ENCODE results near the gene TMEM38A.
A peak's percentile ranks its signal among the peaks of the same experiment; 100 is the strongest.
"Not testable (repeated sequence)": the region's sequence is repeated elsewhere in the genome, so short reads cannot be mapped to it uniquely, and the experiment has no call there.

Gene TMEM38A

DNA sequence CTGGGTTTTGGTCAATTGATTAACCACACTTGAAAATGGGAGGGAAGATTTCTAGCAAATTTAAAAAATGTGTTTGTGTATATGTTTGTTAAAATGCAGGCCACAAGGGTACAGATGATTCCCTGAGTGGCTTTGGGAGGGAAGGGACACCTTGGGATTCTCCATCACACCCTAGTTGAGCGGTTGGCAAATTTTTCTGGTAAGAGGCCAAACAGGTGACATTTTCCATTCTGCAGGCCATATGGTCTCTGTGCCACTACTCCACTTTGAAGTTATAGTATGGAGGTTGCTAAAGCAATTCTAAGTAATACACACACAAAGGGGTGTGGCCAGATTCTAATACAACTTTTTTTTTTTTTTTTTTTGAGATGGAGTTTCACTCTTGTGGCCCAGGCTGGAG is 20.0 kb upstream of the TMEM38A start:
- no peak for DNase-seq

DNA sequence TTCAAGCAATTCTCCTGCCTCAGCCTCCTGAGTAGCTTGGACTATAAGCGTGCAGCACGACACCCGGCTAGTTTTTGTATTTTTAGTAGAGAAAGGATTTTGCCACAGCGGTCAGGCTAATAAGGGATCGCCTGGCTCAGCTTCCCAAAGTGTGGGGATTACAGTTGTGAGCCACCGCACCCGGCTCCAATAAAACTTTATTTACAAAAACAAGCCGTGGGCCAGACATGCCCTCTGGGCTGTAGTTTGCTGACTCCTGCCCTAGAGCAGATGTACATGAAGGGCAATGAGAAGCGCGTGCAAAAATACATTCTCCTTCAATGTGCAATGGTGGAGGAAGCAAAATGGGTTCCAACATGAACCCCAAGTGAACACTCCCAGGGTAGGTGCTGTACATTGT is 19.2 kb upstream of the TMEM38A start:
- DNase-seq: no peak

GRCh38 chr19:16645140-16645539 is 15.8 kb upstream of the TMEM38A start:
- no peak for DNase-seq

DNA sequence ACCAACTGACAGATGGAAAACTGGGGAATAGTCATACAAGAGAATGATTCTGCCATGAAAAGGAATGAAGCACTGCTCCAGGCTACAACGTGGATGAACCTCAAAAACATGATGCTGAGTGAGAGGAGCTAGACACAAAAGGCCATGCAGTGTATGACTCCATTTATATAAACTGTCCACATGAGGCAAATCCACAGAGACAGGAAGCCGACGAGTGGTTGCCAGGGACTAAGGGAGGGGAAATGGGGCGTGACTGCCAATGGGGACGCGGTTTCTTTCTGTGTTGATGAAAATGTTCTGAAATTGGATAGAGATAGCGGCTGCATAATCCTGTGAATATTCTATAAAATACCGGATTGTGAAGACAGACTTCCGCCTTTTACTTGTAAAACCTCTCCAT is 11.2 kb upstream of the TMEM38A start:
- DNase-seq: no peak

- no peak for DNase-seq
Measured at GRCh38 chr19:16650821-16651220, 10.1 kb upstream of the TMEM38A start.

DNA sequence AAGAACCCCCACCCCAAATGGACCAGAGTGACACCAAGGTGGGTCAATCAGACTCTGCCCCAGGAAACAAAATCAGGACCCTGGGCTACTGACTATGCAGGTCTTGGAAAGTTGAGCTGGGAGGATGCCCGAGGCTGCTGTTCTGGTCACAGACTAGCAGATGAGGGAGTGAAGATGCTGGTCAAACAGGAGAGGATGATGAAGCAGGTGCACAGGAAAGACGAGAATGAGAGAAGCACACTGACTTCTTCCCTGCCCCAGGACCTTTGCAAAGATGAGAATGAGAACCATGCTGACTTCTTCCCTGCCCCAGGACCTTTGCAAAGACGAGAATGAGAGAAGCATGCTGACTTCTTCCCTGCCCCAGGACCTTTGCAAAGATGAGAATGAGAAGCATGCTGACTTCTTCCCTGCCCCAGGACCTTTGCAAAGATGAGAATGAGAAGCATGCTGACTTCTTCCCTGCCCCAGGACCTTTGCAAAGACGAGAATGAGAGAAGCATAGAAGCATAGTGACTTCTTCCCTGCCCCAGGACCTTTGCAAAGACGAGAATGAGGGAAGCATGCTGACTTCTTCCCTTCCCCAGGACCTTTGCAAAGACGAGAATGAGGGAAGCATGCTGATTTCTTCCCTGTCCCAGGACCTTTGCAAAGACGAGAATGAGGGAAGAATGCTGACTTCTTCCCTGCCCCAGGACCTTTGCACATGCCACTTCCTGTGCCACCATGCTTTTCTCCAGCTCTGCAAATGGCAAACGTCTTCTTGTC is 9.3 kb upstream of the TMEM38A start:
- not testable (repeated sequence) for DNase-seq

DNA sequence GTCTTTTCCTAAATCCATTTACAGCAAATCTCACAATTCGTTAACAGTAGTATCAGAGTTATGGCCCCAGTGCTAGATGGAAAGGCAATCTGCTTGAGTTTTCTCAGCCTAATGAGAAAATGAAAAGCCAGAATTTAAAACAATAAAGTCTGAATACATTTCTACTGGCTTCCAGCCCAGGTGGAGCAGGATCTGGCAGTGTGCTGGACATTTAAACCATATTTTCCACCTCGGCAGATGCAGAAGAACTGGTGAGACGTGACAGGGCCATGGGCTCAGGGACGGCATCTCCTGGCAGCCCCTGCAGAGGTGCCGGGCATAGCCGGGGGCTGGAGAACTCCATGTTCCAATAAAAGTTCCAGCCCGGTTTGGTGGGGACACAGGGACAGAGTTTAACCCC is 8.1 kb upstream of the TMEM38A start:
- DNase-seq: no peak

DNA sequence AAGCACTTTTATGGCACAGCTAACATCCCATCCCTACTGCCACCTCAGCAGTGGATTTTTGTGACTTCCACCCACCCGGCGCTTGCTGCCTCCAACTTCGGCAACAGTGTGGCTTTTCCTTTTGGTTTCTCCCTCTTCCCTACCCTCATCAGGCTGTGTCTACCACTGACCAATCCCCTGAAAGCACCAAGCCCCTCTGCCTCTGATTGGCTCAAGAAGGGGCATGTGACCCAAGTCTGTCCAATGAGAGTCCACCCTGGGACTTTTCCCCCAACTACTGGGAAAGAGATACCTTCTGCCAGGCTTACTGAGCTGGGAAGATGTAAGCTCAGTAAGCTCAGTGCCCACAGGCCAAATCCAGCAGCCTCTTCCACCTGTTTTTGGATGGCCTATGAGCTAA is 6.8 kb upstream of the TMEM38A start:
- no peak for DNase-seq

- DNase-seq: no peak
Measured at GRCh38 chr19:16654627-16655026, 6.3 kb upstream of the TMEM38A start.

DNA sequence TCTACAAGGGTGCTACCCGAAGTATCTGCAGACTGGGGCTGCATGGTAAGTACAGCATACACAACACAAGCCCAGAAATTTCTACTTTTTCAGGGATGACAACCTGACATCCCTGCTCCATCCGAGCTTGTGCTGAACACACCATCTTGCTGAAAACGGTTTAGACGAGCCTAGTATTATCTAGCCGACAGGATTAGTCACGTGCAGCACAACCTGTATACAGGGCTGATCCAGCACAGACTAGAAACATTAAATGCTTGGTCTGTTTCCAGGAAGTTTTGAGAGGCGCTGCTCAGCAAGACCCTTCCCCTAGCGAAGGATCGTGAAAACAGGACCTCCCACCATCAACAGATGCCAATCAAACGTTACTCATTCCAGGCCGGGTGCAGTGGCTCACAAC is 5.2 kb upstream of the TMEM38A start:
- no peak for DNase-seq

DNA sequence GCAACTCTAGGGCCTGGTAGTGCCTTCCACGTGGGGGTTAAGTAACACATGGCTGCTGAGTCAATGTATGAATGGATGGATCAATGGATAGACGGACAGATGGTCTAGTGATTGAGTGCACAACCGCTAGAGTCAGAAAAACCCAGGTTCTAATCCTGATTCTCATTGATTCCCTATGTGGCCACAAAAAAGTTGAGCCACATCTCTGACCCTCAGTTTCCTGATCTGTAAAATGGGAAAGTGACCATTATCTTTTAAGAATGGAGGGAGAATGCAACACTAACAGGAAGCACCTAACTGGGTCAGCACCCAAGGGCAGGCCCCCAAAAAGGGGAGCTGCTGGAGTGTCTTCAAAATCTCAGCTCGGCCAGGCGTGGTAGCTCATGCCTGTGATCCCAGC is 3.6 kb upstream of the TMEM38A start:
- no peak for DNase-seq

DNA sequence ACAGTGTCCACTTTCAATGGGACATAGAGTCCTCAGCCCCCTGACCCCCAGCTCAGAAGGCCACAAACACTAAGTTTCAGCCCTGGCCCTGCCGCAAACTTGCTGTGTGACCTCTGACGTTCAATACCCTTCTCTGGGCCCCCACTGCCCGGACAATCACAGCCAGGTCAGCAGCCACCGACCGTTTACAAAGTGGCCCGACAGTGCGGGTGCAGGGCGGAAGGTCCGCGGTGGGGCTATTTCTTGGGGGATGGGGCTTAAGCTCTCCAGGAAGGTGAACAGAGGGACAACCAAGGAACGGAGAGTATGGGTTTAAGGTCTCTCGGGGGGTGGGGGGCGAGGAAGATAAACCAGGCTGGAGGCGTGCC is 1.5 kb upstream of the TMEM38A start:
- DNase-seq: no peak

DNA sequence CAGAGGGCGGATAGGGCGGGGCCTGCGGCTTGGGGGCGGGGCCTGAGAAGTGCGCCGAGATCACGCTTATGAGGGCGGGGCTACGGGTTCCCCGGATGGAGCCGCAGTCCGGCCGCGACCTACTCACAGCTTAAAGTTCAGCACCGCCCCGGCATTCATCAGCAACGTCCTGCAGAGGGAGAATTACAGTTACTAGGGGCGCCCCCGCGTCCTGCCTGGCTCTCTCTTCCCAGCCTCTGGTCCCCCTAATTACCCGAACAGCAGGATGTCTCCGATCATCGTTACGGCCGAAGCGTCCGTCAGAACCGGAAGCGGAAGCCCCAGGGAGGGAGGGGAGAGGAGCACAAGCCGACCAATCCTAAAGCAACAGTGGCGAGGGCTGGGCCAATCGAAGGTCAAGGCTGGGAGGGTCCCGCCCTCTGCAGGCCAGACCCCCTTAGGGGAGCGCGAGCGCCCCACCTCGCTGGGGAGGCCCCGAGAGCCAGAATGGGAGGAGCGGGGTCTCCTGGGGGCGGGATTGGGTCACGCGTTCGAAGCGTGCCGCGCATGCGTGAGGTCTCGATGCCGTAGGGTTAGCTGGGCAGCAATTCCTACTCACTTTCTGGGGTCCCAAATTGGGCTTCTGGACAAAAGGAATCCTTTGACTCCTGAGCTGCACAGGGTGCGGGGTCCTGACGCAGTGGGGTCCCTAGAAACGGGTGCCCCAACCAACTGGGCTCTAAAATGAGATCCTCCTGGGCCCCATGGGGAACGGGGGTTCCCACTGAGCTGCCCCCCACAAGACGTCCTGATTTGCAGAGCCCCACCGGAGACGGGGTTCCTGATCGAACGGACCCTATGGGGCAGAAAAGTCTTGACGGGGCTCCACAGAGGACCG is 869 bp upstream of the TMEM38A start, which contains the start of gene SMIM7:
SMIM7 (minus strand) TSS at position 313 of the 877 bp plus-strand sequence; CDS start at position 279, 34 bp downstream.
- peak; percentile 96 for DNase-seq

GRCh38 chr19:16661480-16662034 is 618 bp downstream of the TMEM38A start:
- no peak for DNase-seq

DNA sequence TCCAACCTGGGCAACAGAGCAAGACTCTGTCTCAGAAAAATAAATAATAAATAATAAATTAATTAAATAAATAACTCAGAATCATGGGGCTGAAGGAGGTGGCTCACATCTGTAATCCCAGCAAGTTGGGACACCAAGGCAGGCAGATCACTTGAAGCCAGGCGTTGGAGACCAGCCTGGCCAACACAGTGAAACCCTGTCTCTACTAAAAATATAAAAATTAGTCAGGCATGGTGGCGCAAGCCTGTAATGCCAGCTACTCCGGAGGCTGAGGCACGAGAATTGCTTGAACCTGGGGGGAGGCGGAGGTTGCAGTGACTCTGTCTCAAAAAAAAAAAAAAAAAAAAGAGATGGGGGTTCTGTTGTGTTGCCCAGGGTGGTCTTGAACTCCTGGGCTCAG is 7.2 kb downstream of the TMEM38A start:
- DNase-seq: no peak

GRCh38 chr19:16668702-16669101 is 7.8 kb downstream of the TMEM38A start:
- DNase-seq: not testable (repeated sequence)

GRCh38 chr19:16670291-16670690 is 9.4 kb downstream of the TMEM38A start:
- DNase-seq: no peak

- DNase-seq: no peak
Measured at GRCh38 chr19:16671652-16672274, 10.8 kb downstream of the TMEM38A start.

DNA sequence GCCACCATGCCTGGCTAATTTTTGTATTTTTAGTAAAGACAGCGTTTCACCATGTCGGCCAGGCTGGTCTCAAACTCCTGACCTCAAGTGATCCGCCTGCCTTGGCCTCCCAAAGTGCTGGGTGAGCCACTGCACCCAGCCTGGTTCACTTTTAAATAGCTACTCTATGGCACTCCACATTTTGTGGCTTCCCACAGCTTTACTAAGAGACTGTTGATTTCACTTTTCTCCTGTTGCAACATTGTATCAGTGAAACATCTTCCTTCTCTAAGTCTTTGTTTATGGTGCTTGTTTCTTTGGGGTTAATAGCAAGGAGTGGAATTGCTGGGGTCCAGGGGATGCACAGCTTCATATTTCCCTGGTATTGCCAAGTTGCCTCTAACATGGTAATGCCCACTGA is 12.3 kb downstream of the TMEM38A start:
- DNase-seq: no peak

DNA sequence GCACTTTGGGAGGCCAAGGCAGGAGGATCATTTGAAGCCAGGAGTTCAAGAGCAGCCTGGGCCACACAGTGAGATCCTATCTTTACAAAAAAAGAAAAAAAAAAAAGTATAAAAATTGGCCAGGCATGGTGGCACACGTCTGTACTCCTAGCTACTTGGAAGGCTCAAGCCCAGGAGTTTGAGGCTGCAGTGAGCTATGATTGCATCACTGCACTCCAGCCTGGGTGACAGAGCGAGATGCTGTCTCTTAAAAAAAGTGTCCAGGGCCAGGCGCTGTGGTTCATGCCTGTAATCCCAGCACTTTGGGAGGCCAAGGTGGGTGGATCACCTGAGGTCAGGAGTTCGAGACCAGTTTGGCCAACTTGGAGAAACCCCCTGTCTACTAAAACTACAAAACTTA is 12.9 kb downstream of the TMEM38A start:
- DNase-seq: not testable (repeated sequence)

GRCh38 chr19:16676101-16676798 is 15.3 kb downstream of the TMEM38A start:
- DNase-seq: no peak

DNA sequence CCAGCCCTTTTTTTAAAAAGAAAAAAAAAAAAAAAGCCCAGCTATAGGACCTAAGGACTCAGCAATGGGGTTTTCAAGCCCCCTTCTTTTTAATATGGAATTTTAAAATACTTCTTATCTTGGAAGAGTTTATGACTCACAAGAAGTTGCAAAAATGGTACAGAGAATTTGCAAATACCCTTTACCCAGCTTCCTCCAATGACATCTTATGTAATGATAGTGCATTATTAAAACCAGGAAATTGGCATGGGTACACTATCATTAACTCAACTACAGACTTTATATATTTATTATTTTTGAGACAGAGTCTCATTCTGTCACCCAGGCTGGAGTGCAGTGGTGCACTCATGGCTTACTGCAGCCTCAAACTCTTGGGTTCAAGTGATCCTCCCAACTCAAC is 16.1 kb downstream of the TMEM38A start:
- no peak for DNase-seq

DNA sequence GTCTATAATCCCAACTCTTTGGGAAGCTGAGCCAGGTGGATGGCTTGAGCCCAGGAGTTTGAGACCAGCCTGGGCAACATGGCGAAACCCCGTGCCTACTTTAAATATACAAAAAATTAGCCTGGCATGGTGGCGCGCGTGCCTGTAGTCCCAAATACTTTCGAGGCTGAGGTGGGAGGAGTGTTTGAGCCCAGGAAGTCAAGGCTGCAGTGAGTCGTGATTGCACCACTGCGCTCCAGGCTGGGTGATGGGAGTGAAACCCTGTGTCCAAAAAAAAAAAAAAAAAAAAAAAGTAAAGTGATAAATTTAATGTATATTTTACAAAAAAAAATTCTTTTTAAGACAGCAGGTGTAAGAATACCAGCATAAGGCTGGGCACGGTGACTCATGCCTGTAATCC is 17.6 kb downstream of the TMEM38A start:
- DNase-seq: no peak

Measured in stimulated activated CD4-positive, alpha-beta T cell treated with anti-CD3 and anti-CD28 coated beads, Interleukin-12 subunit alpha, Interleukin-12 subunit beta, amount 100 ng/mL, for 4 hours (primary cell).